ENCODE data around the gene P2RX7. TPM values are rescaled to one million over a fixed set of nuclear protein-coding genes. Genes with fewer than 3 reads are reported as not detected.

Gene P2RX7
- total and polyA plus RNA-seq, 9 of the 15 experiments (the other 6 are each of a cell fraction or from before 2014, with no cell fraction given): 0.04 to 0.65 (median 0.30) TPM

DNA sequence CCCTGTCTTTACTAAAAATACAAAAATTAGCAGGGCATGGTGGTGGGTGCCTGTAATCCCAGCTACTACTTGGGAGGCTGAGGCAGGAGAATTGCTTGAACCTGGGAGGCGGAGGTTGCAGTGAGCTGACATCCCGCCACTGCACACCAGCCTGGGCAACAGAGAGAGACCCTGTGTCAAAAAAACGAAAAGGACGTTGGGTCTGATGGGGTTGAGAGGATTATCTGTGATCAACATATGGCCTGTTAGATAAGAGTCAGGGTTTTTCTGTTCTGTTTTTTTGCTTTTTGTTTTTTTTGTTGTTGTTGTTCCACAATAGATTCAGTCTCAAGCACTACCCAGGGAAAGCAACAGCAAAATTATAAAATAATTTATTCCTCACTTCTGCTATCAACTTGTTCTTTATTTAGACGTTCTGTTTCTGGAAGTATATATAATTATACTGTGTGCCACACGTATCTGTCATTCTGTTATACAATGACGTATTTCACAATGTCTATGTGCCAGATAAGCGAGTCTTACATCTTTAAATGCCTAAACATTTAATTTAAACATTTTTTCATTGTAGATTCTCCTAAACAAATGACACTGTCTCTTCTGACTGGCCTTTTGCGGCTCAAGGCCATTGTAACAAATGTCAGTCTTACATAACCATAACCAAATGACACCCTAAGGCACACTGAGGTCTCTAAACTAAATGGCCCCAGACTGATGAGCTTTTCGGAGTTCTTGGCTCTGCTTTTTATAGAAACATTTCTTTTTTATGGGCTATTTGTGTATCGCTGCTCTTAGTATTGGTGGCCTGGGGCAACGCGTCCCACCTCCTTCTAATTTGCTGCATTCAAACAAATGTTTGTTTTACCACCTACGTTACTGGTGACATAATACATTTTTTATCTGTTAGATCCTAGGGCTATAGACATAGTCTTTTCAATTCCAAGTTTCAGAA, 70.0 kb downstream of the P2RX7 start (continued):
- TF ChIP-seq, protein P1, sequence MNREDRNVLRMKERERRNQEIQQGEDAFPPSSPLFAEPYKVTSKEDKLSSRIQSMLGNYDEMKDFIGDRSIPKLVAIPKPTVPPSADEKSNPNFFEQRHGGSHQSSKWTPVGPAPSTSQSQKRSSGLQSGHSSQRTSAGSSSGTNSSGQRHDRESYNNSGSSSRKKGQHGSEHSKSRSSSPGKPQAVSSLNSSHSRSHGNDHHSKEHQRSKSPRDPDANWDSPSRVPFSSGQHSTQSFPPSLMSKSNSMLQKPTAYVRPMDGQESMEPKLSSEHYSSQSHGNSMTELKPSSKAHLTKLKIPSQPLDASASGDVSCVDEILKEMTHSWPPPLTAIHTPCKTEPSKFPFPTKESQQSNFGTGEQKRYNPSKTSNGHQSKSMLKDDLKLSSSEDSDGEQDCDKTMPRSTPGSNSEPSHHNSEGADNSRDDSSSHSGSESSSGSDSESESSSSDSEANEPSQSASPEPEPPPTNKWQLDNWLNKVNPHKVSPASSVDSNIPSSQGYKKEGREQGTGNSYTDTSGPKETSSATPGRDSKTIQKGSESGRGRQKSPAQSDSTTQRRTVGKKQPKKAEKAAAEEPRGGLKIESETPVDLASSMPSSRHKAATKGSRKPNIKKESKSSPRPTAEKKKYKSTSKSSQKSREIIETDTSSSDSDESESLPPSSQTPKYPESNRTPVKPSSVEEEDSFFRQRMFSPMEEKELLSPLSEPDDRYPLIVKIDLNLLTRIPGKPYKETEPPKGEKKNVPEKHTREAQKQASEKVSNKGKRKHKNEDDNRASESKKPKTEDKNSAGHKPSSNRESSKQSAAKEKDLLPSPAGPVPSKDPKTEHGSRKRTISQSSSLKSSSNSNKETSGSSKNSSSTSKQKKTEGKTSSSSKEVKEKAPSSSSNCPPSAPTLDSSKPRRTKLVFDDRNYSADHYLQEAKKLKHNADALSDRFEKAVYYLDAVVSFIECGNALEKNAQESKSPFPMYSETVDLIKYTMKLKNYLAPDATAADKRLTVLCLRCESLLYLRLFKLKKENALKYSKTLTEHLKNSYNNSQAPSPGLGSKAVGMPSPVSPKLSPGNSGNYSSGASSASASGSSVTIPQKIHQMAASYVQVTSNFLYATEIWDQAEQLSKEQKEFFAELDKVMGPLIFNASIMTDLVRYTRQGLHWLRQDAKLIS (CRISPR knock-in tag; IDR thresholded peaks at IDR 0.05): no peak
- TF ChIP-seq KAT8 (IDR thresholded peaks at IDR 0.05; ENCODE audit: low read depth) (no peak), MEIS2 (IDR thresholded peaks at IDR 0.05; ENCODE audit: partially characterized antibody) (no peak), NR1H2 (CRISPR knock-in tag; IDR thresholded peaks at IDR 0.05) (no peak), HDAC1 (IDR thresholded peaks at IDR 0.05) (peak in 1 of 2 experiments; percentile 54; a peak in 2 of 4 replicates), PHF21A (IDR thresholded peaks at IDR 0.05; ENCODE audit: borderline replicate concordance, low read depth) (no peak), ZFPM2 (CRISPR knock-in tag; IDR thresholded peaks at IDR 0.05) (no peak), TEAD1 (CRISPR knock-in tag; IDR thresholded peaks at IDR 0.05) (no peak), TEAD2 (tag; IDR thresholded peaks at IDR 0.05) (no peak), ATF1 (CRISPR knock-in tag; IDR thresholded peaks at IDR 0.05) (no peak), ATF1 (tag; IDR thresholded peaks at IDR 0.05) (peak; percentile 81), EHMT2 (IDR thresholded peaks at IDR 0.05) (no peak), TRIM28 (IDR thresholded peaks at IDR 0.05) (peak; percentile 68), RFX1 (IDR thresholded peaks at IDR 0.05) (no peak), KAT2B (IDR thresholded peaks at IDR 0.05; ENCODE audit: low read depth, low read length) (no peak), RBM22 (IDR thresholded peaks at IDR 0.05; ENCODE audit: low read depth, low read length, poor library complexity, severe bottlenecking) (no peak)
- TF ChIP-seq, protein P2, sequence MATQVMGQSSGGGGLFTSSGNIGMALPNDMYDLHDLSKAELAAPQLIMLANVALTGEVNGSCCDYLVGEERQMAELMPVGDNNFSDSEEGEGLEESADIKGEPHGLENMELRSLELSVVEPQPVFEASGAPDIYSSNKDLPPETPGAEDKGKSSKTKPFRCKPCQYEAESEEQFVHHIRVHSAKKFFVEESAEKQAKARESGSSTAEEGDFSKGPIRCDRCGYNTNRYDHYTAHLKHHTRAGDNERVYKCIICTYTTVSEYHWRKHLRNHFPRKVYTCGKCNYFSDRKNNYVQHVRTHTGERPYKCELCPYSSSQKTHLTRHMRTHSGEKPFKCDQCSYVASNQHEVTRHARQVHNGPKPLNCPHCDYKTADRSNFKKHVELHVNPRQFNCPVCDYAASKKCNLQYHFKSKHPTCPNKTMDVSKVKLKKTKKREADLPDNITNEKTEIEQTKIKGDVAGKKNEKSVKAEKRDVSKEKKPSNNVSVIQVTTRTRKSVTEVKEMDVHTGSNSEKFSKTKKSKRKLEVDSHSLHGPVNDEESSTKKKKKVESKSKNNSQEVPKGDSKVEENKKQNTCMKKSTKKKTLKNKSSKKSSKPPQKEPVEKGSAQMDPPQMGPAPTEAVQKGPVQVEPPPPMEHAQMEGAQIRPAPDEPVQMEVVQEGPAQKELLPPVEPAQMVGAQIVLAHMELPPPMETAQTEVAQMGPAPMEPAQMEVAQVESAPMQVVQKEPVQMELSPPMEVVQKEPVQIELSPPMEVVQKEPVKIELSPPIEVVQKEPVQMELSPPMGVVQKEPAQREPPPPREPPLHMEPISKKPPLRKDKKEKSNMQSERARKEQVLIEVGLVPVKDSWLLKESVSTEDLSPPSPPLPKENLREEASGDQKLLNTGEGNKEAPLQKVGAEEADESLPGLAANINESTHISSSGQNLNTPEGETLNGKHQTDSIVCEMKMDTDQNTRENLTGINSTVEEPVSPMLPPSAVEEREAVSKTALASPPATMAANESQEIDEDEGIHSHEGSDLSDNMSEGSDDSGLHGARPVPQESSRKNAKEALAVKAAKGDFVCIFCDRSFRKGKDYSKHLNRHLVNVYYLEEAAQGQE (IDR thresholded peaks at IDR 0.05; ENCODE audit: borderline replicate concordance): peak; percentile 6; the same call in 1 of the 2 replicates
- TF ChIP-seq, protein P2 (CRISPR knock-in tag; IDR thresholded peaks at IDR 0.05; ENCODE audit: low read depth): no peak
